ENCODE measurements around the gene GLG1. TPM values are rescaled to one million over a fixed set of nuclear protein-coding genes. Genes with fewer than 3 reads are reported as not detected.

Gene GLG1
- total RNA-seq, 1 experiment from 2014 or later: 237 TPM

GRCh38 chr16:74463888-74464287, 143.0 kb downstream of the GLG1 start:
- Histone ChIP-seq H3K27ac (ENCODE audit: low read depth, low read length) (no peak overlapping the region), H3K27me3 (ENCODE audit: insufficient read depth, low read length) (no peaks in the 10 kb centered on the region), H3K36me3 (ENCODE audit: control insufficient read depth in 1 of 2, insufficient read depth in 2 of 2, low read length in 2 of 2) (peaks cover 54 to 57% of the 10 kb centered on the region in 2 experiments), H3K9me3 (ENCODE audit: control insufficient read depth in 1 of 2, insufficient read depth in 1 of 2, low read depth in 1 of 2, low read length in 2 of 2) (no peaks in the 10 kb centered on the region), H3K4me3 (replicated peaks in 1 of 2; ENCODE audit: low read depth in 1 of 2, low read length in 2 of 2) (no peak overlapping the region), H4K20me1 (ENCODE audit: insufficient read depth) (no peaks in the 10 kb centered on the region), H2AFZ (ENCODE audit: low read depth, low read length, poor library complexity, severe bottlenecking) (no peak overlapping the region), H3K9me2 (ENCODE audit: insufficient read depth) (no peaks in the 10 kb centered on the region), H3K4me2 (ENCODE audit: low read length) (no peak overlapping the region), H3K9ac (ENCODE audit: low read length) (no peak overlapping the region), H3K4me1 (ENCODE audit: control insufficient read depth in 1 of 2, insufficient read depth in 2 of 2, low read length in 2 of 2) (no peaks in the 10 kb centered on the region), H3K79me2 (ENCODE audit: insufficient read depth, low read length) (no peaks in the 10 kb centered on the region)
- no TSS peak for BruUV-seq (replicated peaks)
- RAD21 ChIA-PET (ENCODE audit: low non-redundant PET in 1 of 2, low total read pairs in 2 of 2, uncharacterized antibody in 2 of 2, unreplicated experiment in 2 of 2): no interaction called here
- POLR2A ChIA-PET: no interaction called here
- TF ChIP-seq POLR2AphosphoS5 (IDR thresholded peaks at IDR 0.05; ENCODE audit: low read depth, low read length): no peak
- no peak for TF ChIP-seq FOSL1 (IDR thresholded peaks at IDR 0.05; ENCODE audit: low read depth)
- TF ChIP-seq RAD21 (IDR thresholded peaks at IDR 0.05; ENCODE audit: low read depth): no peak
- no peak for TF ChIP-seq TCF7L2 (IDR thresholded peaks at IDR 0.05; ENCODE audit: borderline replicate concordance, extremely low read depth, insufficient read depth, insufficient read length)
- no peak for TF ChIP-seq EZH2phosphoT487 (IDR thresholded peaks at IDR 0.05; ENCODE audit: borderline replicate concordance)
- TF ChIP-seq ELF1 (IDR thresholded peaks at IDR 0.05; ENCODE audit: borderline replicate concordance, low read depth): no peak
- ATAC-seq: no peak
- no peak for DNase-seq (ENCODE audit: low read depth, low spot score)
- CTCF ChIA-PET: no interaction called here
- intact Hi-C loops (cut with micrococcal nuclease): no loop called here

DNA sequence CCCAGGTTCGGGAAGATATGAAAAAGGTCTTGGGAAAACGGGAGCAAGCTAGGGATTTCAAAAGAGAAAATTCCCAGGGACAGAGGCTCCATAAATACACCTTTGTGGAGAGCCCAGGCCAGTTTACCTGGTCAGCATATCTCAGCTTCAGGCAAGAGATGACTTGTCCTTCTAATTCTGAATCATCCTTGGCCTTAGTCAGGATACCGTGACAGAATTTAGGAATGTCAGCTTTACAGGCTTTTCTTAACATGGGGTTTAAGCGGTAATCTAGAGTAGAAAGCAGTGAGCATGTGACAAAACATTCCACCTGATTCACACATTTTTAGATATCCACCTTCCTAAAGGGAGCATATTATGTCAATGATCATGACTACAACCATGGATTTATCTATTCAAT, 144.6 kb downstream of the GLG1 start:
- Histone ChIP-seq H3K4me1 (ENCODE audit: control insufficient read depth in 1 of 2, insufficient read depth in 2 of 2, low read length in 2 of 2) (no peaks in the 10 kb centered on the region), H3K4me2 (ENCODE audit: low read length) (no peak overlapping the region), H2AFZ (ENCODE audit: low read depth, low read length, poor library complexity, severe bottlenecking) (no peak overlapping the region), H3K79me2 (ENCODE audit: insufficient read depth, low read length) (no peaks in the 10 kb centered on the region), H3K9me3 (ENCODE audit: control insufficient read depth in 1 of 2, insufficient read depth in 1 of 2, low read depth in 1 of 2, low read length in 2 of 2) (no peaks in the 10 kb centered on the region), H3K36me3 (ENCODE audit: control insufficient read depth in 1 of 2, insufficient read depth in 2 of 2, low read length in 2 of 2) (peaks cover 48 to 57% of the 10 kb centered on the region in 2 experiments), H4K20me1 (ENCODE audit: insufficient read depth) (no peaks in the 10 kb centered on the region), H3K9ac (ENCODE audit: low read length) (no peak overlapping the region), H3K4me3 (replicated peaks in 1 of 2; ENCODE audit: low read depth in 1 of 2, low read length in 2 of 2) (no peak overlapping the region), H3K27me3 (ENCODE audit: insufficient read depth, low read length) (no peaks in the 10 kb centered on the region), H3K27ac (ENCODE audit: low read depth, low read length) (no peak overlapping the region; the same call in 1 of the 2 replicates), H3K9me2 (ENCODE audit: insufficient read depth) (no peaks in the 10 kb centered on the region)
- POLR2A ChIA-PET: no interaction called here
- CTCF ChIA-PET: no interaction called here
- intact Hi-C loops (cut with micrococcal nuclease): no loop called here
- BruUV-seq (replicated peaks): no TSS peak
- ATAC-seq (no peak), DNase-seq (ENCODE audit: low read depth, low spot score) (no peak)
- RAD21 ChIA-PET (ENCODE audit: low non-redundant PET in 1 of 2, low total read pairs in 2 of 2, uncharacterized antibody in 2 of 2, unreplicated experiment in 2 of 2): no interaction called here
- TF ChIP-seq, protein P1, sequence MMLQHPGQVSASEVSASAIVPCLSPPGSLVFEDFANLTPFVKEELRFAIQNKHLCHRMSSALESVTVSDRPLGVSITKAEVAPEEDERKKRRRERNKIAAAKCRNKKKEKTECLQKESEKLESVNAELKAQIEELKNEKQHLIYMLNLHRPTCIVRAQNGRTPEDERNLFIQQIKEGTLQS (IDR thresholded peaks at IDR 0.05): no peak
- TF ChIP-seq JUND (IDR thresholded peaks at IDR 0.05) (no peak), TCF7L2 (IDR thresholded peaks at IDR 0.05; ENCODE audit: borderline replicate concordance, extremely low read depth, insufficient read depth, insufficient read length) (no peak), POLR2A (IDR thresholded peaks at IDR 0.05; ENCODE audit: borderline replicate concordance, extremely low read depth, insufficient read depth, insufficient read length) (no peak), RAD21 (IDR thresholded peaks at IDR 0.05; ENCODE audit: low read depth) (no peak), CEBPB (IDR thresholded peaks at IDR 0.05; ENCODE audit: low read depth) (no peak), SP1 (IDR thresholded peaks at IDR 0.05; ENCODE audit: low read depth) (no peak), EZH2 (IDR thresholded peaks at IDR 0.05) (no peak), YY1 (IDR thresholded peaks at IDR 0.05; ENCODE audit: extremely low read depth, insufficient replicate concordance, low read depth, low read length) (no peak), ELF1 (IDR thresholded peaks at IDR 0.05; ENCODE audit: borderline replicate concordance, low read depth) (no peak), ZFX (IDR thresholded peaks at IDR 0.05) (no peak)
- TF ChIP-seq, protein P2, sequence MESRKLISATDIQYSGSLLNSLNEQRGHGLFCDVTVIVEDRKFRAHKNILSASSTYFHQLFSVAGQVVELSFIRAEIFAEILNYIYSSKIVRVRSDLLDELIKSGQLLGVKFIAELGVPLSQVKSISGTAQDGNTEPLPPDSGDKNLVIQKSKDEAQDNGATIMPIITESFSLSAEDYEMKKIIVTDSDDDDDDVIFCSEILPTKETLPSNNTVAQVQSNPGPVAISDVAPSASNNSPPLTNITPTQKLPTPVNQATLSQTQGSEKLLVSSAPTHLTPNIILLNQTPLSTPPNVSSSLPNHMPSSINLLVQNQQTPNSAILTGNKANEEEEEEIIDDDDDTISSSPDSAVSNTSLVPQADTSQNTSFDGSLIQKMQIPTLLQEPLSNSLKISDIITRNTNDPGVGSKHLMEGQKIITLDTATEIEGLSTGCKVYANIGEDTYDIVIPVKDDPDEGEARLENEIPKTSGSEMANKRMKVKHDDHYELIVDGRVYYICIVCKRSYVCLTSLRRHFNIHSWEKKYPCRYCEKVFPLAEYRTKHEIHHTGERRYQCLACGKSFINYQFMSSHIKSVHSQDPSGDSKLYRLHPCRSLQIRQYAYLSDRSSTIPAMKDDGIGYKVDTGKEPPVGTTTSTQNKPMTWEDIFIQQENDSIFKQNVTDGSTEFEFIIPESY (IDR thresholded peaks at IDR 0.05; ENCODE audit: extremely low read depth, insufficient replicate concordance, low read length): no peak
- TF ChIP-seq, protein P3, sequence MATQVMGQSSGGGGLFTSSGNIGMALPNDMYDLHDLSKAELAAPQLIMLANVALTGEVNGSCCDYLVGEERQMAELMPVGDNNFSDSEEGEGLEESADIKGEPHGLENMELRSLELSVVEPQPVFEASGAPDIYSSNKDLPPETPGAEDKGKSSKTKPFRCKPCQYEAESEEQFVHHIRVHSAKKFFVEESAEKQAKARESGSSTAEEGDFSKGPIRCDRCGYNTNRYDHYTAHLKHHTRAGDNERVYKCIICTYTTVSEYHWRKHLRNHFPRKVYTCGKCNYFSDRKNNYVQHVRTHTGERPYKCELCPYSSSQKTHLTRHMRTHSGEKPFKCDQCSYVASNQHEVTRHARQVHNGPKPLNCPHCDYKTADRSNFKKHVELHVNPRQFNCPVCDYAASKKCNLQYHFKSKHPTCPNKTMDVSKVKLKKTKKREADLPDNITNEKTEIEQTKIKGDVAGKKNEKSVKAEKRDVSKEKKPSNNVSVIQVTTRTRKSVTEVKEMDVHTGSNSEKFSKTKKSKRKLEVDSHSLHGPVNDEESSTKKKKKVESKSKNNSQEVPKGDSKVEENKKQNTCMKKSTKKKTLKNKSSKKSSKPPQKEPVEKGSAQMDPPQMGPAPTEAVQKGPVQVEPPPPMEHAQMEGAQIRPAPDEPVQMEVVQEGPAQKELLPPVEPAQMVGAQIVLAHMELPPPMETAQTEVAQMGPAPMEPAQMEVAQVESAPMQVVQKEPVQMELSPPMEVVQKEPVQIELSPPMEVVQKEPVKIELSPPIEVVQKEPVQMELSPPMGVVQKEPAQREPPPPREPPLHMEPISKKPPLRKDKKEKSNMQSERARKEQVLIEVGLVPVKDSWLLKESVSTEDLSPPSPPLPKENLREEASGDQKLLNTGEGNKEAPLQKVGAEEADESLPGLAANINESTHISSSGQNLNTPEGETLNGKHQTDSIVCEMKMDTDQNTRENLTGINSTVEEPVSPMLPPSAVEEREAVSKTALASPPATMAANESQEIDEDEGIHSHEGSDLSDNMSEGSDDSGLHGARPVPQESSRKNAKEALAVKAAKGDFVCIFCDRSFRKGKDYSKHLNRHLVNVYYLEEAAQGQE (IDR thresholded peaks at IDR 0.05; ENCODE audit: low read depth): no peak
